SU-DHL-6 (cell line): Measurements from ENCODE around the gene FBLN5.

ENCODE experiments used
- H2AFZ ChIP-seq: fragments of 200-600 bp; sonication (generic); 2 replicates; pipeline ENCODE4 v1.6.1; 2014; ENCODE audit warnings: low read depth, mild to moderate bottlenecking, moderate library complexity, mixed read lengths, antibody characterized with exemption, low read length; ENCODE audit not compliant: severe bottlenecking
- H3F3A ChIP-seq: fragments of 200-600 bp; shearing (Covaris generic); 2 replicates; pipeline ENCODE4 v1.6.0; 2016; ENCODE audit warnings: antibody characterized with exemption, mild to moderate bottlenecking; ENCODE audit not compliant: insufficient read depth
- H3K27ac ChIP-seq: fragments of 200-600 bp; sonication (generic); 2 replicates; pipeline ENCODE4 v1.5.1; 2016; ENCODE audit warnings: low read depth, mild to moderate bottlenecking, low read length, moderate library complexity, mixed read lengths
- H3K27me3 ChIP-seq: fragments of 200-600 bp; sonication (generic), shearing (Covaris generic); 2 replicates; pipeline ENCODE4 v1.6.0; 2014; ENCODE audit warnings: mild to moderate bottlenecking, low read length
- H3K36me3 ChIP-seq: fragments of 200-600 bp; sonication (generic); 2 replicates; pipeline ENCODE4 v1.6.1; 2014; ENCODE audit warnings: mild to moderate bottlenecking, low read length, mixed read lengths
- H3K4me2 ChIP-seq: fragments of 300-600, 200-600 bp; shearing (Covaris generic), sonication (generic); 2 replicates; pipeline ENCODE4 v1.6.0; 2014; ENCODE audit warnings: low read length, low read depth, mild to moderate bottlenecking; ENCODE audit not compliant: poor library complexity, severe bottlenecking
- H3K4me3 ChIP-seq: fragments of 200-600 bp; sonication (generic); 2 replicates; pipeline ENCODE4 v1.5.1; 2014; ENCODE audit warnings: antibody characterized with exemption, low read length, mild to moderate bottlenecking, mixed read lengths; ENCODE audit not compliant: insufficient read depth, poor library complexity, severe bottlenecking
- H3K79me2 ChIP-seq: fragments of 200-600 bp; sonication (generic); 2 replicates; pipeline ENCODE4 v1.6.1; 2014; ENCODE audit warnings: mild to moderate bottlenecking, low read length, moderate library complexity; ENCODE audit not compliant: insufficient read depth
- H3K9ac ChIP-seq: fragments of 200-600 bp; sonication (generic); 2 replicates; pipeline ENCODE4 v1.7.0; 2014; ENCODE audit warnings: mild to moderate bottlenecking, low read length
- H3K9me2 ChIP-seq: fragments of 200-600 bp; sonication (generic); replicated peaks from 2 replicates; pipeline ENCODE4 v1.6.1; 2014; ENCODE audit warnings: low read length; ENCODE audit not compliant: insufficient read depth
- H3K9me3 ChIP-seq: fragments of 200-600 bp; sonication (generic); 2 replicates; pipeline ENCODE4 v1.6.1; 2014; ENCODE audit warnings: low read length, mixed read lengths; ENCODE audit not compliant: insufficient read depth
- H4K20me1 ChIP-seq: fragments of 200-600 bp; sonication (generic); 2 replicates; pipeline ENCODE4 v1.6.1; 2014; ENCODE audit warnings: low read depth, mild to moderate bottlenecking, antibody characterized with exemption, low read length, moderate library complexity, mixed read lengths
- CTCF ChIP-seq: fragments of 200-600 bp; sonication (generic); IDR thresholded peaks from one replicate; pipeline ENCODE4 v1.5.1; 2017; ENCODE audit warnings: antibody characterized with exemption, mild to moderate bottlenecking, low read length, moderate library complexity; ENCODE audit not compliant: insufficient read depth, poor library complexity, severe bottlenecking
- EZH2phosphoT487 ChIP-seq: fragments of 200-600 bp; sonication (generic), shearing (Covaris generic); conservative IDR thresholded peaks from 2 replicates; pipeline ENCODE4 v1.6.1; 2018; ENCODE audit warnings: mild to moderate bottlenecking, antibody characterized with exemption, low read length, moderate library complexity, mixed read lengths

FBLN5 gene

GRCh38 chr14:91860238-91860637 is 87.3 kb downstream of the FBLN5 start:
- Histone ChIP-seq H2AFZ (no peak overlapping the region), H3K4me3 (no peak overlapping the region), H3K27ac (no peak overlapping the region), H3F3A (no peaks in the 10 kb centered on the region), H3K4me2 (no peak overlapping the region), H3K79me2 (no peaks in the 10 kb centered on the region), H3K36me3 (no peaks in the 10 kb centered on the region), H3K9ac (no peak overlapping the region), H4K20me1 (no peaks in the 10 kb centered on the region), H3K27me3 (no peaks in the 10 kb centered on the region), H3K9me3 (no peaks in the 10 kb centered on the region), H3K9me2 (no peaks in the 10 kb centered on the region)
- TF ChIP-seq EZH2phosphoT487 (no peak), CTCF (no peak)

GRCh38 chr14:91858536-91859275 is 88.8 kb downstream of the FBLN5 start:
- Histone ChIP-seq H2AFZ (no peak overlapping the region), H4K20me1 (no peaks in the 10 kb centered on the region), H3K9ac (no peak overlapping the region), H3K27me3 (no peaks in the 10 kb centered on the region), H3K4me2 (no peak overlapping the region), H3K79me2 (no peaks in the 10 kb centered on the region), H3F3A (no peaks in the 10 kb centered on the region), H3K9me2 (no peaks in the 10 kb centered on the region), H3K27ac (no peak overlapping the region), H3K4me3 (no peak overlapping the region), H3K36me3 (no peaks in the 10 kb centered on the region), H3K9me3 (no peaks in the 10 kb centered on the region)
- TF ChIP-seq CTCF (no peak), EZH2phosphoT487 (no peak)

GRCh38 chr14:91857614-91858013 is 89.9 kb downstream of the FBLN5 start:
- Histone ChIP-seq H3F3A (no peaks in the 10 kb centered on the region), H4K20me1 (no peaks in the 10 kb centered on the region), H3K9me3 (no peaks in the 10 kb centered on the region), H2AFZ (no peak overlapping the region), H3K9me2 (no peaks in the 10 kb centered on the region), H3K4me3 (no peak overlapping the region), H3K79me2 (no peaks in the 10 kb centered on the region), H3K4me2 (no peak overlapping the region), H3K27me3 (no peaks in the 10 kb centered on the region), H3K27ac (no peak overlapping the region), H3K9ac (no peak overlapping the region), H3K36me3 (no peaks in the 10 kb centered on the region)
- TF ChIP-seq CTCF (no peak), EZH2phosphoT487 (no peak)
